Stimulated activated CD4-positive, alpha-beta T cell treated with anti-CD3 and anti-CD28 coated beads, Interleukin-1b, Interleukin-23, amount 100 ng/mL, for 4 hours (primary cell): ENCODE results near the gene KIR2DL3.
"Not testable (repeated sequence)": the region's sequence is repeated elsewhere in the genome, so short reads cannot be mapped to it uniquely, and the experiment has no call there.

ENCODE experiments used
- DNase-seq, 2 donors: peaks; one replicate each; pipeline ENCODE4 v3.0.0-alpha.2; 2020; ENCODE audit warnings: low read depth in 2 of 2

Gene KIR2DL3

DNA sequence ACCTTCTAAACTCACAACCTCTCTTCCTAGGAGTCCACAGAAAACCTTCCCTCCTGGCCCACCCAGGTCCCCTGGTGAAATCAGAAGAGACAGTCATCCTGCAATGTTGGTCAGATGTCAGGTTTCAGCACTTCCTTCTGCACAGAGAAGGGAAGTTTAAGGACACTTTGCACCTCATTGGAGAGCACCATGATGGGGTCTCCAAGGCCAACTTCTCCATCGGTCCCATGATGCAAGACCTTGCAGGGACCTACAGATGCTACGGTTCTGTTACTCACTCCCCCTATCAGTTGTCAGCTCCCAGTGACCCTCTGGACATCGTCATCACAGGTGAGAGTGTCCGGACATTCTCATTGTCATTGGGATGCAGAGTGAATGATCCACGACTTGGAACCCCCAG is 3.6 kb downstream of the KIR2DL3 start:
- DNase-seq = not testable (repeated sequence)

DNA sequence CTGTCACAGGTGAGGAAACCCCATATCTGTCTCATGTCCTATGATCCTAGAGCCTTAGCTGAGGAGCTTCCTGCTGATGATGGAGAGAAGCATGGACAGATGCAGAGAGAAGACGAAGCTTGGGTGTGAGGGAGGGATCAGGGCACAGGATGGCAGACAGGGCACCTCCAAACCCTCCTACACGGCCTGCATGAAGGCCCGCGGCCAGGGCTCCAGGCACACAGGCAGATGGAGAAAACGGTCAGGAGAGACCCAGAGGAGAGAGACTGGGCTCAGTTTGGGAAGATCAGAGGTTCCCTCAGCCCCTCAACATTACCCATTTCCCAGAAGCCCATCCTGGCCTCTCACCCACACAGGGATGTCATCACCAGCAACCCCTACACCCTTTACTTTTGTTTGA is 5.8 kb downstream of the KIR2DL3 start:
- DNase-seq = not testable (repeated sequence)

DNA sequence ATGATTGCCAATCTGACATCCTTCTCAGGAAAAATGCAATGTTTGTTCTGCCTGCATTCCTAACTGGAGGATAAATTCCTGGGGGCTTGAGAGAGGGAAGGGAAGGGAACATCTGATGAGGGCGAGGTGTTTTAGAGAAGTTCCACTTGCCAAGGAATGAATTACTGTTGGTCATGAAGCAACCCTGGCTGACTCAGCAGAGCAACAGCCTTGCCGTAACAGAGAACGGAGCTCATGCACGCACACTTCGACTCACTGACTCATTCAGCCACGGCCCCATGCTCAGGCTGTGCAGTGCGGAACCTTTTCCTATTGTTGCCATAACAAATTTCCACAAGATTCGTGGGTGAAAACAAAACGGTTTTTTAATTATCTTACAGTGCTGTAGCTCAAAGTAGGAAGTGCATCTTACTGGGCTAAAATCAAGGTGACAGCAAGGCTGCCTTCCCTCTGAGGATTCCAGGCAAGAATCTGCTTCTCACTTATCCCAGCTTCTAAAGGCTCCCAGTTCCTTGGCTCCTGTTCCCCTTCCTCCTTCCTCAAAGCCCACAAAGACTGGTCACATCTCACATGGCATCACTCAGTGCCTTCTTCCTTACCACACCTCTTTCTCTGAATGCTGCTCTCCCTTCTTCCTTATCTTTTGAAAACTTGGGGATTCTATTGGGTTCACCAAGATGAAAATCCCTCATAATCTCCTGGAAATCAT is 9.5 kb downstream of the KIR2DL3 start:
- DNase-seq = not testable (repeated sequence)

DNA sequence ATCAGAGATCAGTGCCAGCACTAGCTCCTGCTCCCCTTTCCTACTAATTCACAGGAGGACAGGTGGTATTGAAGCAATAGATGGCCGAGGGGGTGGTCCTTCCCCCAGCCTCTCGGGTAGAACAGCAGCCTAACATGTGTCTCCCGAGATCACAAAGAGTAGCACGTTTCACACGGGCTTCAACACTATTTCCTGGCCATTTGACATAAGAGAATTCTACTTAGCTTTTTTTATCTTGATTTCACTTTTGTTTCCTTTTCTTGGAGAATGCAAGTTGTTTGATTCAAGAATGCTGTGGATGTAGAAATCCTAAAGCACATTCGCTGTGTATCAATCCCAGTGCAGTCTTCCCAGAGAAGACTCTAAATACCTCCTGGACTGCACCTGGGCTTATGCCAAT is 12.0 kb downstream of the KIR2DL3 start:
- not testable (repeated sequence) for DNase-seq

DNA sequence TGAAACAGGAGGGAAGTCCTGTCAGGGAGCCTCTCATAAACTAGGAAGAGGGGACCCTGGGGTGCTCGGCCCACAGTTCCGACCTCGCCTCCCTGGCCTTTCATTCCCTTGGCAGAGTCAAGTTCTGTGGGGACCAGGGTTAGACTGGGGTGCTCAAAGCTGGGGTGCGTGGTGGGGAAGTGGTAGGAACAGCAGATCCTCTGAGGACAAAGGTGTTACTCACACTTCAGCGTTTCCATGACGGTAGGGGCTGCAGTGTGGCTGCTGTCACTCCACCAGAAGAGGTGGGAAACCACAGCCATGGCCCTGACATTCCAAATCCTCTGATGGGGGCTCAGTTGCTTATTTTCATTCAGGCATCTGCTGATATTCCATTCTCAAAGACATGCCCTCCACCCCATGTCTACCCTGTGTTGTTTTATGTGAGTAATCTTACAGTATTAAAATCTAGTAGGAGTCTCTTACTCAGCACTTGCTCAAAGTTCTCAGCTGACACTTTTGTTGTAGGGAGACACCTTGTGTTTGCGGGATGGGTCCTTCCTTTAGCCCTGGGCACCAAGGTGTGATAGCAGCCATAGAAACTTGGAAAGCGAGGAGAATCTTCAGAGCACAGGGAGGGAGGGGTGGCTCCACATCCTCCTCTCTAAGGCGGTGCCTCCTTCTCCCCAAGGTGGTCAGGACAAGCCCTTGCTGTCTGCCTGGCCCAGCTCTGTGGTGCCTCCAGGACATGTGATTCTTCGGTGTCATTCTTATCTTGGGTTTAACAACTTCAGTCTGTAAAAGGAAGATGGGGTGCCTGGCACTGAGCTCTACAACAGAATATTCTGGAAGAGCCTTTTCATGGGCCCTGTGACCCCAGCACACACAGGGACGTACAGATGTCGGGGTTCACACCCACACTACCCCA is 18.1 kb downstream of the KIR2DL3 start:
- DNase-seq = not testable (repeated sequence)

DNA sequence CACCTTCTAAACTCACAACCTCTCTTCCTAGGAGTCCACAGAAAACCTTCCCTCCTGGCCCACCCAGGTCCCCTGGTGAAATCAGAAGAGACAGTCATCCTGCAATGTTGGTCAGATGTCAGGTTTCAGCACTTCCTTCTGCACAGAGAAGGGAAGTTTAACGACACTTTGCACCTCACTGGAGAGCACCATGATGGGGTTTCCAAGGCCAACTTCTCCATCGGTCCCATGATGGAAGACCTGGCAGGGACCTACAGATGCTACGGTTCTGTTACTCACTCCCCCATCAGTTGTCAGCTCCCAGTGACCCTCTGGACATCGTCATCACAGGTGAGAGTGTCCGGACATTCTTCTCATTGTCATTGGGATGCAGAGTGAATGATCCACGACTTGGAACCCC is 20.3 kb downstream of the KIR2DL3 start:
- not testable (repeated sequence) for DNase-seq

DNA sequence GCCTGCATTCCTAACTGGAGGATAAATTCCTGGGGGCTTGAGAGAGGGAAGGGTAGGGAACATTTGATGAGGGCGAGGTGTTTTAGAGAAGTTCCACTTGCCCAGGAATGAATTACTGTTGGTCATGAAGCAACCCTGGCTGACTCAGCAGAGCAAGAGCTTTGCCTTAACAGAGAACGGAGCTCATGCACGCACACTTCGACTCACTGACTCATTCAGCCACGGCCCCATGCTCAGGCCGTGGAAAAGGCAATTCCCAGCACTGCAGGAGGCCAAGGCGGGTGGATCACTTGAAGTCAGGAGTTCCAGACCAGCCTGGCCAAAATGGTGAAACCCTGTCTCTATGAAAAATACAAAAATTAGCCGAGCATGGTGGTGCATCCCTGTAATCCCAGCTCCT is 25.9 kb downstream of the KIR2DL3 start:
- not testable (repeated sequence) for DNase-seq

DNA sequence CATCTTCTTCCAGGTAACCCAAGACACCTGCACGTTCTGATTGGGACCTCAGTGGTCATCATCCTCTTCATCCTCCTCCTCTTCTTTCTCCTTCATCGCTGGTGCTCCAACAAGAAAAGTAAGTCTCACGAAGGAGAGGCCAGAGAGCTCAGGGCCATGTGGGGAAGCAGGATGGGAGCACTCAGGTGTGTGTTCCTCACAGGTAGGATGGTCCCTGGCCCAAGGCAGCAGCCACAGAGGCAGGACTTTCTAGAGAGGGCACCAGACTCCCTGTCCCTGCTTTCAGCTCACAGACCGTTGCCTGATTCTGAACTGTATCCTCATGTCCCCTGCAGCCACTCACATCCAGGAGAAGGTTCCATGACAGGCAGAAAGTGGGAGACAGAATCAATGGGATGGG is 28.2 kb downstream of the KIR2DL3 start:
- DNase-seq = not testable (repeated sequence)

DNA sequence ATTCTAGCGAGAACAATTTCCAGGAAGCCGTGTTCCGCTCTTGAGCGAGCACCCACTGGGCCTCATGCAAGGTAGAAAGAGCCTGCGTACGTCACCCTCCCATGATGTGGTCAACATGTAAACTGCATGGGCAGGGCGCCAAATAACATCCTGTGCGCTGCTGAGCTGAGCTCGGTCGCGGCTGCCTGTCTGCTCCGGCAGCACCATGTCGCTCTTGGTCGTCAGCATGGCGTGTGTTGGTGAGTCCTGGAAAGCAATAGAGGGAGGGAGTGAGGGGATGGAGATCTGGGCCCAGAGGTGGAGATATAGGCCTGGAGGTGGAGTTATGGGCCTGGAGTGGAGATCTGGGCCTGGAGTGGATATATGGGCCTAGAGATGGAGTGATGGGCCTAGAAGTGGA is 31.3 kb downstream of the KIR2DL3 start, which contains the start of gene KIR2DL1:
Gene KIR2DL1, plus strand, starts transcription at position 148 of the 400 bp plus-strand sequence. Its CDS starts 58 bp downstream, at position 206.
- not testable (repeated sequence) for DNase-seq

DNA sequence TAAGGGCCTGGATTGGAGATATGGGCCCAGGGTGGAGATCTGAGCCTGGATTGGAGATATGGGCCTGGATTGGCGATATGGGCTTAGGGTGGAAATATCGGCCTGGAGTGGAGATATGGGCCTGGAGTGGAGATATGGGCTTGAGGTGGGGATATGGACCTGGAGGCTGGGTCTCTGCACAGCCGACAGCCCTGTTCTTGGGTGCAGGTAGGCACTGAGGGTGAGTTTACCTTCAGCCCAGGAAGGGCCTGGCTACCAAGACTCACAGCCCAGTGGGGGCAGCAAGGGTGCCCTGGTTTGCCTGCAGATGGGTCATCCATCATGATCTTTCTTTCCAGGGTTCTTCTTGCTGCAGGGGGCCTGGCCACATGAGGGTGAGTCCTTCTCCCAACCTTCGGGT is 32.2 kb downstream of the KIR2DL3 start:
- not testable (repeated sequence) for DNase-seq

DNA sequence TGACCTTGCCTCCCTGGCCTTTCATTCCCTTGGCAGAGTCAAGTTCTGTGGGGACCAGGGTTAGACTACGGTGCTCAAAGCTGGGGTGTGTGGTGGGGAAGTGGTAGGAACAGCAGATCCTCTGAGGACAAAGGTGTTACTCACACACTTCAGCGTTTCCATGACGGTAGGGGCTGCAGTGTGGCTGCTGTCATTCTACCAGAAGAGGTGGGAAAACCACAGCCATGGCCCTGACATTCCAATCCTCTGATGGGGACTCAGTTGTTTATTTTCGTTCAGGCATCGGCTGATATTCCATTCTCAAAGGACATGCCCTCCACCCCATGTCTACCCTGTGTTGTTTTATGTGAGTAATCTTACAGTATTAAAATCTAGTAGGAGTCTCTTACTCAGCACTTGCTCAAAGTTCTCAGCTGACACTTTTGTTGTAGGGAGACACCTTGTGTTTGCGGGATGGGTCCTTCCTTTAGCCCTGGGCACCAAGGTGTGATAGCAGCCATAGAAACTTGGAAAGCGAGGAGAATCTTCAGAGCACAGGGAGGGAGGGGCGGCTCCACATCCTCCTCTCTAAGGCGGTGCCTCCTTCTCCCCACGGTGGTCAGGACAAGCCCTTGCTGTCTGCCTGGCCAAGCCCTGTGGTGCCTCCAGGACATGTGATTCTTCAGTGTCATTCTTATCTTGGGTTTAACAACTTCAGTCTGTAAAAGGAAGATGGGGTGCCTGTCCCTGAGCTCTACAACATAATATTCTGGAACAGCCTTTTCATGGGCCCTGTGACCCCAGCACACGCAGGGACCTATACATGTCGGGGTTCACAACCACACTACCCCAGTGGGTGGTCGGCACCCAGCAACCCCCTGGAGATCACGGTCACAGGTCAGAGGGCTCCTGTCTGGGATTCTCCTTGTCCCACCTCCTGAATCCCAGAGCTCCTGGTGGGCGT is 33.0 kb downstream of the KIR2DL3 start:
- not testable (repeated sequence) for DNase-seq

DNA sequence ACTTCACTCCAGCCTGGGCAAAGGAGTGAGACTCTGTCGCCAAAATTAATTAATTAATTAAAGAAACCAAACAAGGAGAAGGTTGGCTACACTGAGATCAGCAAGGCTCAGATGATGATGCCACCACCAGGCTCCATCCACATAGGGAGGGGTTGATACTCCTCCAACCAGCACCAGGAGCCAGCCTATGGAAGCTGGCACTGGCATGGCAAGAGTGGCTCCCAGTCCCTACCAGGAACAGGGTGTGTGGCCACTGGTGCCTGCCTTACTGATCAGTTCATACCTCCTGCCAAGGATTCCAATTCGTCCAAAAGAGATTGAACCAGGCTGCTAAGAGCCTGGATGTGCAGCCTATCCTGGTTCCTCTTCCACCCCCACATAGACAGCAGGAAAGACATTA is 34.4 kb downstream of the KIR2DL3 start:
- not testable (repeated sequence) for DNase-seq

DNA sequence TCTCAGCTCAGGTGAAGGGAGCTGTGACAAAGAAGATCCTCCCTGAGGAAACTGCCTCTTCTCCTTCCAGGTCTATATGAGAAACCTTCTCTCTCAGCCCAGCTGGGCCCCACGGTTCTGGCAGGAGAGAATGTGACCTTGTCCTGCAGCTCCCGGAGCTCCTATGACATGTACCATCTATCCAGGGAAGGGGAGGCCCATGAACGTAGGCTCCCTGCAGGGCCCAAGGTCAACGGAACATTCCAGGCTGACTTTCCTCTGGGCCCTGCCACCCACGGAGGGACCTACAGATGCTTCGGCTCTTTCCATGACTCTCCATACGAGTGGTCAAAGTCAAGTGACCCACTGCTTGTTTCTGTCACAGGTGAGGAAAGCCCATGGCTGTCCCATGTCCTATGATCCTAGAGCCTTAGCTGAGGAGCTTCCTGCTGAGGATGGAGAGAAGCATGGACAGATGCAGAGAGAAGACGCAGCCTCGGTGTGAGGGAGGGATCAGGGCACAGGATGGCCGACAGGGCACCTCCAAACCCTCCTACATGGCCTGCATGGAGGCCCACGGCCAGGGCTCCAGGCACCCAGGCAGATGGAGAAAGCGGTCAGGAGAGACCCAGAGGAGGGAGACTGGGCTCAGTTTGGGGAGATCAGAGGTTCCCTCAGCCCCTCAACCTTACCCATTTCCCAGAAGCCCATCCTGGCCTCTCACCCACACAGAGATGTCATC is 36.9 kb downstream of the KIR2DL3 start:
- not testable (repeated sequence) for DNase-seq

DNA sequence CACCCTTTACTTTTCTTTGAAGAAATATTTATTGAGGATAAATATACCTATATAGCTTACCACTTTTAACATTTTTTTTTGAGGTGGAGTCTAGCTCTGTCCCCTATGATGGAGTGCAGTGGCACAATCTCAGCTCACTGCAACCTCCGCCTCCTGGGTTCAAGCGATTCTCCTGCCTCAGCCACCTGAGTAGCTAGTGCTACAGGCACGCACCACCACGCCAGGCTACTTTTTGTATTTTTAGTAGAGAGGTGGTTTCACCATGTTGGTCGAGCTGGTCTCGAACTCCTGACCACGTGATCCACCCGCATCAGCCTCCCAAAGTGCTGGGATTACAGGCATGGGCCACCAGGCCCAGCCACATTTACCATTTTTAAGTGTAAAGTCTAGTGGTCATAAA is 37.5 kb downstream of the KIR2DL3 start:
- not testable (repeated sequence) for DNase-seq

DNA sequence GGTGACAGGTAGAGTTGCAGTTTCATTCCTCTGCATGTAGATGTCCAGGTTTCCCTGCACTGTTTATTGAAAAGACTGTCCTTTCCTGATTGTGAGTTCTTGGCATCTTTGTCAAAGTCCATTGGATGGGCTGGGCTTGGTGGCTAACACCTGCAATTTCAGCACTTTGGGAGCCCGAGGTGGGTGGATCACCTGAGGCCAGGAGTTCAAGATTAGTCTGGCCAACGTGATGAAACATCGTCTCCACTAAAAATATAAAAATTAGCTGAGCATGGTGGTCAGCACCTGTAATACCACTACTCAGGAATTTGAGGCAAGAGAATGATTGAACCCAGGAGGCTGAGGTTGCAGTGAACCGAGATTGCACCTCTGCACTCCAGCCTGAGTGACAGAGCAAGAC is 39.5 kb downstream of the KIR2DL3 start:
- DNase-seq = not testable (repeated sequence)

DNA sequence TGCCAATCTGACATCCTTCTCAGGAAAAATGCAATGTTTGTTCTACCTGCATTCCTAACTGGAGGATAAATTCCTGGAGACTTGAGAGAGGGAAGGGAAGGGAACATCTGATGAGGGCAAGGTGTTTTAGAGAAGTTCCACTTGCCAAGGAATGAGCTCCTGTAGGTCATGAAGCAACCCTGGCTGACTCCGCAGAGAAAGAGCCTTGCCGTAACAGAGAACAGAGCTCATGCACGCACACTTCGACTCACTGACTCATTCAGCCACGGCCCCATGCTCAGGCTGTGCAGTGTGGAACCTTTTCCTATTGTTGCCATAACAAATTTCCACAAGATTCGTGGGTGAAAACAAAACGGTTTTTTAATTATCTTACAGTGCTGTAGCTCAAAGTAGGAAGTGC is 40.6 kb downstream of the KIR2DL3 start:
- DNase-seq = not testable (repeated sequence)

DNA sequence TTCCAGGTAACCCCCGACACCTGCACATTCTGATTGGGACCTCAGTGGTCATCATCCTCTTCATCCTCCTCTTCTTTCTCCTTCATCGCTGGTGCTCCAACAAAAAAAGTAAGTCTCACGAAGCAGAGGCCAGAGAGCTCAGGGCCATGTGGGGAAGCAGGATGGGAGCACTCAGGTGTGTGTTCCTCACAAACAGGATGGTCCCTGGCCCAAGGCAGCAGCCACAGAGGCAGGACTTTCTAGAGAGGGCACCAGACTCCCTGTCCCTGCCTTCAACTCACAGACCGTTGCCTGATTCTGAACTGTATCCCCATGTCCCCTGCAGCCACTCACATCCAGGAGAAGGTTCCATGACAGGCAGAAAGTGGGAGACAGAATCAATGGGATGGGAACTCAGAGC is 44.6 kb downstream of the KIR2DL3 start:
- not testable (repeated sequence) for DNase-seq

DNA sequence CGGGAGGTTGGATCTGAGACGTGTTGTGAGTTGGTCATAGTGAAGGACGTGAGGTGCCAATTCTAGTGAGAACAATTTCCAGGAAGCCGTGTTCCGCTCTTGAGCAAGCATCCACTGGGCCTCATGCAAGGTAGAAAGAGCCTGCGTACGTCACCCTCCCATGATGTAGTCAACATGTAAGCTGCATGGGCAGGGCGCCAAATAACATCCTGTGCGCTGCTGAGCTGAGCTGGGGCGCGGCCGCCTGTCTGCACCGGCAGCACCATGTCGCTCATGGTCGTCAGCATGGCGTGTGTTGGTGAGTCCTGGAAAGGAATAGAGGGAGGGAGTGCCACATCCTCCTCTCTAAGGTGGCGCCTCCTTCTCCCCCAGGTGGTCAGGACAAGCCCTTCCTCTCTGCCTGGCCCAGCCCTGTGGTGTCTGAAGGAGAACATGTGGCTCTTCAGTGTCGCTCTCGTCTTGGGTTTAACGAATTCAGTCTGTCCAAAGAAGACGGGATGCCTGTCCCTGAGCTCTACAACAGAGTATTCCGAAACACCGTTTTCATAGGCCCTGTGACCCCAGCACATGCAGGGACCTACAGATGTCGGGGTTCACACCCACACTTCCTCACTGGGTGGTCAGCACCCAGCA is 47.9 kb downstream of the KIR2DL3 start:
- not testable (repeated sequence) for DNase-seq

DNA sequence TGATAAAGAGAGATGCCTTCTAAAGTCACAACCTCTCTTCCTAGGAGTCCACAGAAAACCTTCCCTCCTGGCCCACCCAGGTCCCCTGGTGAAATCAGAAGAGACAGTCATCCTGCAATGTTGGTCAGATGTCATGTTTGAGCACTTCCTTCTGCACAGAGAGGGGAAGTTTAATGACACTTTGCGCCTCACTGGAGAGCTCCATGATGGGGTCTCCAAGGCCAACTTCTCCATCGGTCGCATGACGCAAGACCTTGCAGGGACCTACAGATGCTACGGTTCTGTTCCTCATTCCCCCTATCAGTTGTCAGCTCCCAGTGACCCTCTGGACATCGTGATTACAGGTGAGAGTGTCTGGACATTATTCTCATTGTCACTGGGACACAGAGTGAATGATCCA is 49.8 kb downstream of the KIR2DL3 start:
- not testable (repeated sequence) for DNase-seq

DNA sequence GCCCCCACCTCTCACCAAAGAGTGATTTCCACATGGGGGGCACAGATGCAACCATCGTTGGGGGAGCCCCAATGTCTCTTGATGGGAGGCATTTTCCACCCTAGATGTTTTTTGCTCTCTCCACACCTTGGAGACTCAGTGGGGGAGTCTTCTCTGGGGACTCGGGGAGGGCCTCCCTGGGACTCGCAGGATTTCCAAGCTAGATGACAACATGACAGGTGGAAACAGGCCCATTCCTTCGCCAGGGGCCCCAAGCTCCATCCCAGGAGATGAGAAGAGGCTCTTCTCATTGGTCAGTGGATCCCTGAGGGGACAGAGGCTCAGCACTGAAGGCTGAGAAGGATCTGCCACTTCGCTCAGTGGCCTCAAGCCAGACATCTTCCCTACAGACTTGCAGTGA is 52.4 kb downstream of the KIR2DL3 start:
- DNase-seq = no peak
